HG02938 (cell line): ENCODE results near the gene RPS3.

ENCODE experiments used
- ATAC-seq: cut with Tn5 transposase; IDR thresholded peaks from one replicate; pipeline ENCODE4 v1.9.1; 2021; ENCODE audit warnings: mild to moderate bottlenecking, moderate library complexity; ENCODE audit not compliant: unreplicated experiment

Gene RPS3

GRCh38 chr11:75432911-75433321 lies 33.6 kb downstream of the RPS3 start, which contains the start of gene KLHL35:
Gene KLHL35 (minus strand): TSS chr11:75433203. CDS start chr11:75430629, 2,574 bp downstream.
- ATAC-seq, result no peak

- no peak for ATAC-seq
These were observed 34.1 kb downstream of the RPS3 start for GRCh38 chr11:75433443-75433842.

GRCh38 chr11:75434051-75434450 lies 34.7 kb downstream of the RPS3 start:
- no peak for ATAC-seq

GRCh38 chr11:75434886-75435570 lies 35.7 kb downstream of the RPS3 start:
- no peak for ATAC-seq

- ATAC-seq, result no peak
These were observed 36.2 kb downstream of the RPS3 start for GRCh38 chr11:75435571-75435925.

GRCh38 chr11:75436806-75437205 lies 37.5 kb downstream of the RPS3 start:
- no peak for ATAC-seq

GRCh38 chr11:75437966-75438659 lies 38.8 kb downstream of the RPS3 start:
- ATAC-seq, result no peak

GRCh38 chr11:75439026-75439425 lies 39.7 kb downstream of the RPS3 start:
- ATAC-seq, result no peak

- ATAC-seq, result no peak
These were observed 40.3 kb downstream of the RPS3 start for GRCh38 chr11:75439495-75440120.

GRCh38 chr11:75440960-75441803 lies 41.9 kb downstream of the RPS3 start:
- ATAC-seq, result no peak

- no peak for ATAC-seq
These were observed 42.5 kb downstream of the RPS3 start for GRCh38 chr11:75441804-75442132.

GRCh38 chr11:75442161-75442885 lies 43.0 kb downstream of the RPS3 start:
- no peak for ATAC-seq

GRCh38 chr11:75443043-75443442 lies 43.7 kb downstream of the RPS3 start:
- ATAC-seq, result no peak

- no peak for ATAC-seq
These were observed 46.1 kb downstream of the RPS3 start for GRCh38 chr11:75445315-75445953.

- no peak for ATAC-seq
These were observed 48.1 kb downstream of the RPS3 start for GRCh38 chr11:75447415-75447814.

GRCh38 chr11:75449271-75449670 lies 50.0 kb downstream of the RPS3 start:
- no peak for ATAC-seq

- ATAC-seq, result no peak
These were observed 50.5 kb downstream of the RPS3 start for GRCh38 chr11:75449776-75450175.

GRCh38 chr11:75450236-75450635 lies 50.9 kb downstream of the RPS3 start:
- no peak for ATAC-seq

GRCh38 chr11:75450826-75451821 lies 51.8 kb downstream of the RPS3 start:
- ATAC-seq, result no peak
